ENCODE data around the gene H2BK1. TPM values are rescaled to one million over a fixed set of nuclear protein-coding genes. Genes with fewer than 3 reads are reported as not detected.

Gene H2BK1
- total RNA-seq, 4 donors from 2014 or later: not detected

DNA sequence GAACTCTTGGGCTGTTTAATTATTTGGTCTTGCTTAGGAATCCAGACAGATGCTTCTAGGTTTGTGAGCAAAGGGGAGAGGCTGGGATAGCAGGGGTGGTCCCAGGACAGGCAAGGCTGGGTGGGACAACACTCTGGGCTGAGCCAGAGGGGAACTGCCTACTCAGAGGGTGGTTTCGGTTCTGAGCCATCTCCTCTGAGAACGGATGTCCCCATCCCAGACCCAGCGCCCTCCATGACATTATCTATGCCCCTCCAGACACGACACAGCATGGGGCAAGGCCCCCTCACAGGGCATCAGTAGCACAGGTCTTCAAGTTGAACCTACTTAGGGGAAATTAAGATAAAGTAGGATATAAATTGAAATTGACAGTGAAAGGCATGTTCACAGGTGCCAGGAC lies 30.3 kb downstream of the H2BK1 start:
- no peak overlapping the region for H3K4me3 ChIP-seq
- H3K36me3 ChIP-seq: no peaks in the 10 kb centered on the region
- TF ChIP-seq POLR2A (IDR thresholded peaks at IDR 0.05): no peak
- TF ChIP-seq, protein P1, sequence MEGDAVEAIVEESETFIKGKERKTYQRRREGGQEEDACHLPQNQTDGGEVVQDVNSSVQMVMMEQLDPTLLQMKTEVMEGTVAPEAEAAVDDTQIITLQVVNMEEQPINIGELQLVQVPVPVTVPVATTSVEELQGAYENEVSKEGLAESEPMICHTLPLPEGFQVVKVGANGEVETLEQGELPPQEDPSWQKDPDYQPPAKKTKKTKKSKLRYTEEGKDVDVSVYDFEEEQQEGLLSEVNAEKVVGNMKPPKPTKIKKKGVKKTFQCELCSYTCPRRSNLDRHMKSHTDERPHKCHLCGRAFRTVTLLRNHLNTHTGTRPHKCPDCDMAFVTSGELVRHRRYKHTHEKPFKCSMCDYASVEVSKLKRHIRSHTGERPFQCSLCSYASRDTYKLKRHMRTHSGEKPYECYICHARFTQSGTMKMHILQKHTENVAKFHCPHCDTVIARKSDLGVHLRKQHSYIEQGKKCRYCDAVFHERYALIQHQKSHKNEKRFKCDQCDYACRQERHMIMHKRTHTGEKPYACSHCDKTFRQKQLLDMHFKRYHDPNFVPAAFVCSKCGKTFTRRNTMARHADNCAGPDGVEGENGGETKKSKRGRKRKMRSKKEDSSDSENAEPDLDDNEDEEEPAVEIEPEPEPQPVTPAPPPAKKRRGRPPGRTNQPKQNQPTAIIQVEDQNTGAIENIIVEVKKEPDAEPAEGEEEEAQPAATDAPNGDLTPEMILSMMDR (IDR thresholded peaks at IDR 0.05): no peak
- TF ChIP-seq EP300 (IDR thresholded peaks at IDR 0.05): no peak
- no peak for TF ChIP-seq POLR2AphosphoS5 (IDR thresholded peaks at IDR 0.05)
- H3K27ac ChIP-seq: no peak overlapping the region
- no peaks in the 10 kb centered on the region for H3K9me3 ChIP-seq
- no peak for ATAC-seq
- no CpG with 5 or more reads among the region's 4 CpGs for WGBS, 2 donors (ENCODE audit: low coverage in 1 of 2)
- H3K27me3 ChIP-seq: peaks cover 58% of the 10 kb centered on the region
- peaks cover 0 to 1% (median 0%) of the 10 kb centered on the region in 3 donors for H3K4me1 ChIP-seq

DNA sequence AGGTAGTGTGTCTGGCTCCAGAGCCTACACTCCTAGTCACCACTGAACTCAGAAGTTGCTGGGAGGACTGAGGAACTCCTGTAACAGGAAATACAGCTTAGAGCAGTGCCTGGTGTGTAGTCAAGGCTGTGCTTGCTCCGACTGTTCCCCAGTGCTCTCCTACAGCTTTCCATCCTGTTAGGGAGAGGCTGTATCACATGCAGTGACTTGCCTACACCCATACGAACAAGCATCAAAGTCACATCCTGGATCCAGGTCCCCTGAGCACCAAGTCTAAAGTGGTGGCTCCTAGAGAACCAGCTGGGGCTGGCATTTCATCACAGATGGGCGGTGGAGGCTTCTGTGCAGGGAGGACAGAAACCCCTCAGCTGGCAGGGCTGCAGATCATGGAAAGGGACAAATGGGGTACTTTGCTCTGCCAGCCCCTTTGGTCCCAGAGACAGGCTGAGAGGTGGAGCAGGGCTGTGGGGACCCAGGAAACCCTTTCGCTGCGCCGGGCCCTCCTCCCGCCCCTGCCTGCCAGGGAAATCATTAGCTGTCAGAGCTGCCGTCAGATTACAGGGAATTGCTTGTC lies 30.9 kb downstream of the H2BK1 start:
- no peak for ATAC-seq
- Histone ChIP-seq H3K27me3 (peaks cover 64% of the 10 kb centered on the region), H3K9me3 (peaks cover 0 to 3% (median 0%) of the 10 kb centered on the region in 3 donors), H3K4me1 (peaks cover 0 to 7% (median 0%) of the 10 kb centered on the region in 3 donors), H3K27ac (no peak overlapping the region), H3K36me3 (no peaks in the 10 kb centered on the region), H3K4me3 (no peak overlapping the region)
- no peak for TF ChIP-seq EP300 (IDR thresholded peaks at IDR 0.05)
- TF ChIP-seq, protein P1 (IDR thresholded peaks at IDR 0.05): no peak
- TF ChIP-seq POLR2A (IDR thresholded peaks at IDR 0.05): no peak
- TF ChIP-seq POLR2AphosphoS5 (IDR thresholded peaks at IDR 0.05): no peak
- WGBS, 2 donors (ENCODE audit: low coverage in 1 of 2): no CpG with 5 or more reads among the region's 8 CpGs

DNA sequence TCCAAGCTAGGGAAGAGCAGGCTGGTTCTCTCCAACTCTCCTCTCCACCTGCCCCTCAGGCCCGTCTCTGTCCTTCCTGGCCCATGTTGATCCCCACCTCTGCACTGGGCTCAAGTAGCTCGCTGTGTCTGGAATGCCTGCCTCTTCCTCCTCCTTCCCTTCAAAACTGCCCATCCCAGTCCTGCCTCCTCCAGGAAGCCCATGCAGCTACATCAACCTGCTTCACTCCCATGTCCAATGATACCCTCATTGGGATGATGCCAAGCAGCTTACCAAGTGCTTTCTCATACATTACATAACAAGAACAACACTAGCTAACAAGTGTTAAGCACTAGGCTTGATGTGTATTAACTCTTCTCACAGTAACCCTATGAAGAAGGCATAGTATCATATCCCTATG lies 31.5 kb downstream of the H2BK1 start:
- ATAC-seq: no peak

DNA sequence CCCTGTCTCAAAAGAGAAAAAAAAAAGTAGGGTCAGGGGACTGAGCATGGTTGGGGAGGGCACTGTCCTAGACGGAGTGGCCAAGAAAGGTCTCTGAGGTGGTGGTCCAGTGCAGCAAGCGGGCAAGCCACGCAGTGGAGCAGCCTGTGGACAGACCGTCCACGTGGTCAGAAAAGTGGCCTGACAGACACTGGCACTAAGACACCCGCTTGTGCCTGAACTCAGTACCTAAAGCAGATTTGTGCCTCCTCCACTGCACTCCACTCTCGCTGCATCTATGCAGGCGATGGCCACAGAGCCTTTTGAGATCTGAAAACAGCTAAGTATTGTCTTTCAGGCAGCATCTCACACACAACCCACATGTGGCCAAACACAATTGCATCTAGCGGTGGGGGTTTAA lies 32.1 kb downstream of the H2BK1 start:
- no peak for TF ChIP-seq EP300 (IDR thresholded peaks at IDR 0.05)
- TF ChIP-seq POLR2AphosphoS5 (IDR thresholded peaks at IDR 0.05): no peak
- TF ChIP-seq, protein P1 (IDR thresholded peaks at IDR 0.05): no peak
- no peak for TF ChIP-seq POLR2A (IDR thresholded peaks at IDR 0.05)
- Histone ChIP-seq H3K4me3 (no peak overlapping the region), H3K9me3 (peaks cover 0 to 3% (median 0%) of the 10 kb centered on the region in 3 donors), H3K36me3 (no peaks in the 10 kb centered on the region), H3K27me3 (peaks cover 75% of the 10 kb centered on the region), H3K27ac (no peak overlapping the region), H3K4me1 (peaks cover 0 to 7% (median 0%) of the 10 kb centered on the region in 3 donors)
- 96 to 100% methylated on average over 1 to 4 of the region's 9 CpGs for WGBS, 2 donors (ENCODE audit: low coverage in 1 of 2)
- no peak for ATAC-seq

More for the DNA sequence above, 31.5 kb downstream of the H2BK1 start:
- H3K4me1 ChIP-seq: peaks cover 0 to 7% (median 0%) of the 10 kb centered on the region in 3 donors
- TF ChIP-seq POLR2A (IDR thresholded peaks at IDR 0.05) (no peak), POLR2AphosphoS5 (IDR thresholded peaks at IDR 0.05) (no peak), EP300 (IDR thresholded peaks at IDR 0.05) (no peak)
- TF ChIP-seq, protein P1 (IDR thresholded peaks at IDR 0.05): no peak
- H3K9me3 ChIP-seq: peaks cover 0 to 3% (median 0%) of the 10 kb centered on the region in 3 donors
- H3K36me3 ChIP-seq: no peaks in the 10 kb centered on the region
- H3K4me3 ChIP-seq: no peak overlapping the region
- WGBS, 2 donors (ENCODE audit: low coverage in 1 of 2): 58 to 62% methylated on average over 2 of the region's 2 CpGs
- H3K27ac ChIP-seq: no peak overlapping the region
- peaks cover 69% of the 10 kb centered on the region for H3K27me3 ChIP-seq

DNA sequence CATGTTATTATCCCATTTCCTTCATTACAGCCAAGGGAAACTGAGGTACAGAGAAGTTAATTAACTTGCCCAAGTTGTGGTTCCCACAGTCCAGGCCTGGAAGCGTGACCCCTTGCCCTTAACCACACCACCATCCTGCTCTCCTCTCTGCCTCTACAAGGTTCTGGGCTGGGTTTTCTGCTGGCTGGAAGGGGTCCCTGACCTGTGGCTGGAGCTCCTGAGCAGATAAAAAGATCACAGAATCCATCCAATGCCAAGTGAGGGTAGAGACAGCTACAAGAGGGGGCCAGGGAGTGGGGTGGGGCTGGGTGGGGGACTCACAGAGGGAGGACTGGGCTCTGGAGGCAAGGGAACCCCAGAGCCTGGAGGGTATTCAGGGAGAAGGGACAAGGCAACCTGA lies 33.0 kb downstream of the H2BK1 start:
- peaks cover 0 to 3% (median 0%) of the 10 kb centered on the region in 3 donors for H3K9me3 ChIP-seq
- H3K27me3 ChIP-seq: peaks cover 81% of the 10 kb centered on the region
- H3K4me1 ChIP-seq: peaks cover 0 to 7% (median 0%) of the 10 kb centered on the region in 3 donors
- no peak overlapping the region for H3K27ac ChIP-seq
- ATAC-seq: no peak
- no peak overlapping the region for H3K4me3 ChIP-seq
- no peaks in the 10 kb centered on the region for H3K36me3 ChIP-seq
- 57% methylated on average over 1 of the region's 1 CpG; no CpG with 5 or more reads in 1 of the 2 donors for WGBS, 2 donors (ENCODE audit: low coverage in 1 of 2)
- TF ChIP-seq, protein P1 (IDR thresholded peaks at IDR 0.05): no peak
- TF ChIP-seq POLR2AphosphoS5 (IDR thresholded peaks at IDR 0.05) (no peak), EP300 (IDR thresholded peaks at IDR 0.05) (no peak), POLR2A (IDR thresholded peaks at IDR 0.05) (no peak)

All from gastroesophageal sphincter (tissue), 4 donors.